ENCODE results near the gene SLC35A1.
"Not testable (repeated sequence)": the region's sequence is repeated elsewhere in the genome, so short reads cannot be mapped to it uniquely, and the experiment has no call there.

Gene SLC35A1, protein sequence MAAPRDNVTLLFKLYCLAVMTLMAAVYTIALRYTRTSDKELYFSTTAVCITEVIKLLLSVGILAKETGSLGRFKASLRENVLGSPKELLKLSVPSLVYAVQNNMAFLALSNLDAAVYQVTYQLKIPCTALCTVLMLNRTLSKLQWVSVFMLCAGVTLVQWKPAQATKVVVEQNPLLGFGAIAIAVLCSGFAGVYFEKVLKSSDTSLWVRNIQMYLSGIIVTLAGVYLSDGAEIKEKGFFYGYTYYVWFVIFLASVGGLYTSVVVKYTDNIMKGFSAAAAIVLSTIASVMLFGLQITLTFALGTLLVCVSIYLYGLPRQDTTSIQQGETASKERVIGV

DNA sequence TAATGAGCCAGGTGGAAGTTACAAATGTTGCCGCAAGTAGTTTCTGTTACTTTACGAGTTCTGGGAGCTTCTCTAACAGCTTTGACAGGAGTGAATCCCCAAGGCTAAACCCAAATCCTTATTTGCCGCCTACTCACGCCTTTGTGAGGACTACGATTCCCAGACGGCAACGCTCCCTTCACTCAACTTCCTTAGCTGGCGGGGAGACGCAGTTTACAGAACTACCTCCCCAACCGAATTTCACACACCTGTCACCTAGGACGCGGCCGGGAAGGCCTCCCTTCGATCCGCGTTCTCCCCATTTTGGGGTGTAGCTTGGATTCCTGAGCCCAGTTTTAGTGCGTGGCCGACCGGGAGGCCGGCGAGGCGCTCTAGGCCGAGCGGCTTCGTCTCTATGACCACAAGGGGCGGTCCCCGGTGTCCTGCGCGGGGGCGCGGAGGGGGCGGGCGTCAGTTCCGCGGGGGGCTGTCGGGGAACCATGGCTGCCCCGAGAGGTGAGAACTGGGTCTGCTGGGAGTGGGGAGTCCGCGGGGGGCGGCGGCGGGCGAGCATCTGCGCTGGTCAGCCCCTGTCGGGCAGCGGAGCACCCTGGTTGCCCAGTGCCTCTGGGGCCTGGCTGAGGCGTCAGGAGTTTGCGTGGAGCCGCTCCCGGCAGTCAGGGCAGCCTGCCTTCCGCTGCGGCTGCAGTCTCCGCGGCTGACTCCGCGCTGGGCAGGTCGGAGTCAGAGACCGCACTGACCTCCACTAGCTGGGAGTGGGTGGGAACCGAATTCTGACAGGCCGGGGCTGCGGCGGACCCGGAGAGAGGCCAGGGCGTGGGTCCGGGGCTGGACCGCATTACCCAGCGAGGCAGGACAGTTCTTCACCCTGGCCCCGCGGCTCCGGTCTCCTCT lies at the start of gene SLC35A1:
SLC35A1 (plus strand) TSS at position 450 of the 894 bp plus-strand sequence; CDS start at position 480, 30 bp downstream.
- peak; percentile 74 to 80 for DNase-seq (ENCODE audit: low read depth in 1 of 2, low spot score in 1 of 2)

DNA sequence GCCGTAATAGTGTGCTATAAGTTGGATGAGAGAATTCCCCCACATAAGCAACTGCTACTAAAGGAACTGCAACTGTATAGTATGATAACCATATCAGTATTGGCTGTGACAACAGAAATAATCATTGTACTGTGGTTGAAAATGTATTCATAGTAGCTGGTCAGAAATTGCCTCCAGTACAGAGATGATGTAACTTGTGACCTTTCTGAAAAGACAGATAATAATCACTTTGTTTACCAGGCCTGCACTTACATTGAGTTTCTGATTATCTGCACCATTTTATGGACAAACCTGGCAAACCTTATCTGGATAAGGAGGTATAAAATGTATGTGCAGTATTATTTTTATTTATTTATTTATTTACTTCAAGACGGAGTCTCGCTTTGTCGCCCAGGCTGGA lies 46.0 kb upstream of the SLC35A1 start:
- DNase-seq (ENCODE audit: low read depth in 1 of 2, low spot score in 1 of 2), result no peak

DNA sequence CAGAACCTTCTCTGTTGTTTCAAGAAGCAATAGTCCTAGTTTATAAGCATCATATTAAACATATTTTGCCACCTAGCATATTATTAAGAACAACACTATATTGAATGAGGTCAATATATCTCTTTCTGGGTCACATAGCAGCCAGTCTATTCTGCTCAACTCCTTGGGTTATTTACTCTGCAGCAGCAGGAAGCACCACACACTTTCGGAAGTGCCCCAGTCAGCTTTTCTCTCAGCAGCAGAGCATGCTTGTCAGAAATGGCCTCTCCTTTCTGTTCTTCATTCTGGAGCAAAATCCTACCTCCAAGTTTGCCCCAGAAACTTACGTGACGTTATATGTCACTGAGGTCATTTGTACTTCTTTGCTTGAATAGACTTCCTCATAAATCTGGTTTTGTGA lies 42.3 kb upstream of the SLC35A1 start:
- no peak for DNase-seq (ENCODE audit: low read depth in 1 of 2, low spot score in 1 of 2)

DNA sequence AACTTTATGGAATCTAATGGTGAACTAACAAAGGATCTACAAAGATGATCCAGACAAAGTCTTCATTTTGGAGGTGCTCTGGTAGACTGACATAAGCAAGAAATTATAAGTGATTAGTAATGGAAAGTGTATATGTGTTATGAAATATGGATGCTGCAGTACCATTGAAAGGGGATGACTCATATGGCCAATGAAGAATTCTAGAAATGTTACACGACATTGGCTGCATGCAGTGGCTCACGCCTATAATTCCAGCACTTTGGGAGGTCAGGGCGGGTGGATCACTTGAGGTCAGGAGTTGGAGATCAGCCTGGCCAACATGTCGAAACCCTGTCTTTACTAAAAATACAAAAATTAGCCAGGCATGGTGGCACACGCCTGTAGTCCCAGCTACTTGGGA lies 41.5 kb upstream of the SLC35A1 start:
- DNase-seq (ENCODE audit: low read depth in 1 of 2, low spot score in 1 of 2), result no peak

DNA sequence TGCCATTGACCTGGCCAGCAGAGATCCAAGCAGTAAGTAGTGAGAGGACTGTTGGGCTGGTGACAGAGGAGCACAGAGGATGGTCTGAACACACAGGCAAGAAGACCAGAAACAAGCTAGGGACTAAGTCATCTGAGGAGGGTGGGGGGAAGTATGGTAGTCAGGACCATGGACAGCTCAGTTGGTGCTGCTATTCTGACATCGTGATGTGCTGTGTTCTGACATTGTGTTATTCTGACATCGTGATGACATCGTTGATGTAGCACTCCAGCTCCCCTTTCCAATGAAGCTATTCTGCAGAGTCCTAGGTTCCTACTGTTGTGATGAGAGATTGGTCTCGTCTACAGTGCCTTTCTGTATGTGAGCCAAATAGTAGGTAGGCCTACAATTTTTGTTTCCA lies 36.3 kb upstream of the SLC35A1 start:
- DNase-seq (ENCODE audit: low read depth in 1 of 2, low spot score in 1 of 2), result no peak

- DNase-seq (ENCODE audit: low read depth in 1 of 2, low spot score in 1 of 2), result no peak
Measured at GRCh38 chr6:87441711-87442110, 31.1 kb upstream of the SLC35A1 start.

DNA sequence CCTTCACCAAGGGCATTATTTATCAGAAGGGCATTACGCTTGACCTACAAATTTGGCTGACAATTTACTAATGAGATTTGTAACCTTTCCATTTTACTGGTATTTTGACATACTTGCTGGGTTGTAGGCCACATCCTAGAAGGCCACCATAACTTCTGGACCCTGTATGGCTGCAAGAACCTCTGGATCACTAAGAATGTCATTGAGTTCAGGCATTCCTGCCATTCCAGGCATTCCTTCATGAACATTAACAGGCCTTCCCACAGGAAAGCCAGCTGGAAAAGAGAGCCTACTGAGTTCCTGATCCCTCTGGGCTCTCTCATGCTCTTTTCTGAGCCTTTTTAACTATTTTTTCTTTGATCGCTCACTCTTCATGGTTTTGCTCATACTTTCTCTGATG lies 28.4 kb upstream of the SLC35A1 start:
- no peak for DNase-seq (ENCODE audit: low read depth in 1 of 2, low spot score in 1 of 2)

- DNase-seq (ENCODE audit: low read depth in 1 of 2, low spot score in 1 of 2), result no peak
Measured at GRCh38 chr6:87465051-87465450, 7.7 kb upstream of the SLC35A1 start.

DNA sequence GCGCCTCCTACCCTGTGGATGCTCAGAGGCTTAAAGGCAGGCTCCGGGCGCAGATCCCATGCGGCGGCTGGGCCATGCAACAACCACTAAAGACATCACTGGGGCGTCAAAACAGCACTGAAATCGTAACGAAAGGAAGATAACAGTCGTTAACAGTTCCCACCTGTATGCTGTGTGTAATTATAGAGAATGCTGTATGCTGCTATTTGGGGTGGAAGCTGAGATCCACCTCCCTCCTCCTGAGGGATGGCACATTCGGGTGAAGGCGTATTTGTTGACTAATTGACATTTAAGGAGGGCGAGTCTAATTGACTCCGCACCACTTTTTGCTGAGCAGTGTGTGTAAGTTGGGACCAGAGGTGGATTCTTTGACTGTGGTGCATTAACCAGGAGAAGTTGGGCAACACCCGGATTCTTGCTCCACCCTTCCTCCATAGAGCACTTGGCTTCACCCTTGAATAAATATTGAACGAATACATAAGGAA lies 687 bp downstream of the SLC35A1 start:
- no peak for DNase-seq (ENCODE audit: low read depth in 1 of 2, low spot score in 1 of 2)

- DNase-seq (ENCODE audit: low read depth in 1 of 2, low spot score in 1 of 2), result no peak
Measured at GRCh38 chr6:87481931-87482330, 9.2 kb downstream of the SLC35A1 start.

- DNase-seq (ENCODE audit: low read depth in 1 of 2, low spot score in 1 of 2), result no peak
Measured at GRCh38 chr6:87482366-87482765, 9.6 kb downstream of the SLC35A1 start.

- no peak for DNase-seq (ENCODE audit: low read depth in 1 of 2, low spot score in 1 of 2)
Measured at GRCh38 chr6:87483929-87484328, 11.2 kb downstream of the SLC35A1 start.

- DNase-seq (ENCODE audit: low read depth in 1 of 2, low spot score in 1 of 2), result no peak
Measured at GRCh38 chr6:87484491-87484890, 11.7 kb downstream of the SLC35A1 start.

DNA sequence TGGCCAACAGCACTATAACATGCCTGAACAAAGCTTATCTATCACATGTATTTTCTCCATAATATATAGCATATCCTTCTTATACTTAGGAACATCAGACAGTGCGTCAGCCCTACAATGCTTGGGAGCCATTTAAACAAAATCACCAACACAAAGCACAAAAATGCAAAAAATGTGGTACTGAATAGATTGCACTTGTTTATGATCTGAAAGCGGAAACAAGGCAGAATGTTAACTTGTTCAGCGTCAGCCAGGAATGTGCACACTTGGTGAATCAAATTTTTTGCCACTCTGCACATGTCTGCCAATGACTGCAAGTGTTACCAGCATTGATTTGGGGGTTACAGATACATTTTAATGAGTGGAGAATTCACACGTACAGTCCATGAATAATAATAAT lies 14.8 kb downstream of the SLC35A1 start:
- no peak for DNase-seq (ENCODE audit: low read depth in 1 of 2, low spot score in 1 of 2)

DNA sequence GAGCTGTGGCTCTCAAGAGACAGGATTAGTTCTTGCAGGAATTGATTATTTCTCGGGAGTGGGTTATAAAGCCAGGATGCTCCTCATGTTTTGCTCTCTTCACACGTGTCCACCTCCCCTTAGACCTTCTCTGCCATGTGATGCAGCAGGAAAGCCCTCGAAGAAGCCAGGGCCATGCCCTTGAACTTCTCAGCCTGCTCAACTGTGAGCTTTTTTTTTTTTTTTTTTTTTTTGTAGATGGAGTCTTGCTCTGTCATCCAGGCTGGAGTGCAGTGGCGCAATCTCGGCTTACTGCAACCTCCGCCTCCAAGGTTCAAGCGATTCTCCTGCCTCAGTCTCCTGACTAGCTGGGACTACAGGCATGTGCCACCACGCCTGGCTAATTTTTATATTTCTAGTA lies 16.6 kb downstream of the SLC35A1 start:
- not testable (repeated sequence) for DNase-seq (ENCODE audit: low read depth in 1 of 2, low spot score in 1 of 2)

DNA sequence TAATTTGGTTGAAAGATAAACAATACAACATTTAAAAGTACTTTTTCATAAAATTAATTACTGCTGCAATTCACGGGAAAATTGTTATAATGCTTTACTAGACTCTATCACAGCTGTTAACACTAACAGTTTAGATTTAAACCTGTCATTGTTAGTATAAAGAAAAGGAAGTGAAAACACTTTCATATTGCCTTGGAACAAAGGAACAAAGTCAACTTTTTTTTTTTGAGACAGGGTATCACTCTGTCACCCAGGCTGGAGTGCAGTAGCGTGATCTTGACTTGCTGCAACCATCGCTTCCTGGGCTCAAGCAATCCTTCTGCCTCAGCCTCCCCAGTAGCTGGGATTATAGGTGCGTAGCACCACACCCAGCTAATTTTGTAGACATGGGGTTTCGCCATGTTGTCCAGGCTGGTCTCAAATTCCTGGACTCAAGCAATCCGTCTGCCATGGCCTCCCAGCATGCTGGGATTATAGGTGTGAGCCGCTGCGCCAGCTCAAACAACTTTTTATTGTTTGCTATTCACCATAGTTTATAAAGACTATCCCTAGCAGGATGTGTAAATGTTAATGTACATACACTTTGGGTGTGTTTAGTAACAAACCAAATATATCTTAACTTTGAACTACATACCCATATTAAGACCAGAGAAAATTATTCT lies 22.1 kb downstream of the SLC35A1 start:
- DNase-seq (ENCODE audit: low read depth in 1 of 2, low spot score in 1 of 2), result no peak

DNA sequence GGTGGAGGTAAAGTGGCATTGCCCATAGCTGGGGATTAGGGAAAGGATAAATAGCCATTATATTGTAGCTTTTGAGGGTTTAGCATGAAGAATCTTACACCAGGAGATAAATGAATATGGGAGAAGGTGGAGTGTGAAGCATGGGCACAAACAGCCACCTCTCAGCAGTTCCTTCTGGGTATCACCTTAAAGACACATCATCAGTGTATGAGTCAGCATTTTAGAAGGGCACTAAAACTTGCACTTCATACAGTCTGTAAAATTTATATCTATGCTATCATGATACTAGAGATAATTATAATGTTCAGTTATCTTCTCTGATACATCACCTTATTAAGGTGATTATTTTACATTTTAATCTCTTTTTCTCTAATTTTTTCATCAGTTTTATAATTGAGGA lies 25.3 kb downstream of the SLC35A1 start:
- DNase-seq (ENCODE audit: low read depth in 1 of 2, low spot score in 1 of 2), result no peak

DNA sequence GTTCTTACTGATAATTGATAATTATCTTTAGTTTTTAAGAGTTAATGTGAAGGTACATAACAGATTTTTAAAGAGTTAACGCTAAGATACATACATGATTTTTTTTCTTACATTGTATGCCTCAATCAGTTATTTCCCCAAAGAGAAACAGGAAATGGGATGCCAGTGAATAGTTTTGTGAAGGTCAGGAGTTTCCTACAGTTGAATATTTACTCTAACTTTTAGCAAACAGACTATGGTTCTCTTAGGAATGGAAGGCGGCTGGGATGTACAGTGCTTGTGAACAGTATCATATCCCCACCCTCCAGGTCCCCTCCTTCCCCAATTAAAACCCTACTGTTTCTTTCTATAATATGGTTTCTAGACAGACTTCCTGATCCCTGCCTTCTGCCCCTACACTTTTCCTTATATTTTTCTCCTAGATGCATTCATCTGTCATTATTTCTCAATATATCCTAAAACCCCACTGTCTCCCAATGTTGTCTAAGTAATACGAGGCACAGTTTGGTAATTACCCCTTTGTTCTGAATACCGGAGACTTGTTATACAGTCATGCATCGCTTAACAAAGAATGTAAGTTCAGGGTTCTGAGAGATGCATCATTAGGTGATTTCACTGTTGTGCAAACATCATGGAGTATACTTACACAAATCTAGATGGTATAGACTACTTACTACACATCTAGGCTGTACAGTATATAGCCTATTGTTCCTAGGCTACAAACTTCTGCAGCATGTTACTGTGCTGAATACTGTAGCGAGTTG lies 29.2 kb downstream of the SLC35A1 start:
- no peak for DNase-seq (ENCODE audit: low read depth in 1 of 2, low spot score in 1 of 2)

DNA sequence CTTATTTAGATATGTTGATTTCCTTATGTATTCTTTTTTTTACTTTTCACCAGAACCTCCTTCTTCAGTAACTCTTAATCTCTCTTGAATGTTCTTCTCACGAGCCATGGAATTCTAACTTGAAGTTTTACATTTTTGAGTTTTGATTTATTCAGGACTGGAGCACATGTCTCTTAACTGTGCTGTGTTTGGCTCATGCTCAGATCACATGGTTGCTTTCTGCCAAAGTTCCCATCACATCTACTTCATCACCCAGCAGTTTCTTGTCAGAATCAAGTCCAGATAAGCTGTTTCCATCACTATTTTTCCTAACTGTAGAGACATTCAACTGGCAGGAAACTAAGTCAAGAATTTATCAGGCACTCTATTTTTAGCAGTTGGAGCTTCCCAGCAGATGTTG lies 31.7 kb downstream of the SLC35A1 start:
- no peak for DNase-seq (ENCODE audit: low read depth in 1 of 2, low spot score in 1 of 2)

DNA sequence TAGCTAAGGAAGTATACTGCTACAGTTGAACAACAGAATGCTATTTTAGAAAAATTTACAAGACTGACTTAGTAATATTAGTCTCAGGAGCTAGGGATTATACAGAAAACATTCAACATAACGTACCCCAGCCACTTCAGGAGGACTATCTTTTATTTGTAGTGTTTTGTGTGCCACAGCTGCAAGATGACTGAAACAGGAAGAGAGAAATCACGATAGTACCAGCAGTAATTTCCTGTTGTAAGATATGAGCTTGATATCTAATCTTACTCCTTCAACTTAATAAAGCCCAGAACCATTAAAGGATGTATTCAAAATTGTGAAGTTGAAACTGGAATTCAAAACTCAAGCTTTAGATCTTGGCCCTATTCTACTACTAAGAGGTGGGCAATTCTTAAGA lies 42.1 kb downstream of the SLC35A1 start:
- no peak for DNase-seq (ENCODE audit: low read depth in 1 of 2, low spot score in 1 of 2)

- DNase-seq (ENCODE audit: low read depth in 1 of 2, low spot score in 1 of 2), result no peak
Measured at GRCh38 chr6:87518453-87518852, 45.7 kb downstream of the SLC35A1 start.
